Esophagus mucosa (tissue), 1 donor: ENCODE results near the gene TNKS2. TPM values are rescaled to one million over a fixed set of nuclear protein-coding genes. Genes with fewer than 3 reads are reported as not detected.
"Not testable (repeated sequence)": the region's sequence is repeated elsewhere in the genome, so short reads cannot be mapped to it uniquely, and the experiment has no call there.

ENCODE experiments used
- ATAC-seq: fragments of 200-7000 bp; cut with Tn5 transposase; one replicate; pipeline ENCODE4 v1.9.1; 2020
- total RNA-seq: library from RNA; stranded (reverse); gene quantifications from one replicate; pipeline ENCODE4 v1.2.4, GENCODE V29; 2023
- donor health status: DM: yes; HTN: yes; CAD: no.

Gene TNKS2
- total RNA-seq, 1 donor from 2014 or later, result 28.4 TPM

DNA sequence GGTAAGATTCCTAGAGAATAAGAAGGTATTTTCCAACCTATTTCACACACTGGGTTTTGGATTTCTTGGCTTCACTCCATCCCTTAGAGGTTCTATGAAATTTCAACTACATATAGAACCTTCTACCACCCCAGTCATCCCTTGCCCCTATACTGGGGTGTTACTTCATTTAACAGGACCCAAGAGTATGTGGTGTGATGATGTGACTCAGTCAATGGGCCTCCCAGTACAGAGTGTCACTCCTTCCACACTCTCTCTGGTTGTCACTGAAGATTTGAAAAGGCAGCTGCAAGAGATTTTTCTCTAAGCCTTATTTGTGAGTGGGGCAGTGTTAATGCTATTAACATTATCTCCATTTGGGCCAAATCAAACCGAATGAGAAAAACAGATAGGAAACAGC, 77.6 kb downstream of the TNKS2 start:
- ATAC-seq, result no peak

DNA sequence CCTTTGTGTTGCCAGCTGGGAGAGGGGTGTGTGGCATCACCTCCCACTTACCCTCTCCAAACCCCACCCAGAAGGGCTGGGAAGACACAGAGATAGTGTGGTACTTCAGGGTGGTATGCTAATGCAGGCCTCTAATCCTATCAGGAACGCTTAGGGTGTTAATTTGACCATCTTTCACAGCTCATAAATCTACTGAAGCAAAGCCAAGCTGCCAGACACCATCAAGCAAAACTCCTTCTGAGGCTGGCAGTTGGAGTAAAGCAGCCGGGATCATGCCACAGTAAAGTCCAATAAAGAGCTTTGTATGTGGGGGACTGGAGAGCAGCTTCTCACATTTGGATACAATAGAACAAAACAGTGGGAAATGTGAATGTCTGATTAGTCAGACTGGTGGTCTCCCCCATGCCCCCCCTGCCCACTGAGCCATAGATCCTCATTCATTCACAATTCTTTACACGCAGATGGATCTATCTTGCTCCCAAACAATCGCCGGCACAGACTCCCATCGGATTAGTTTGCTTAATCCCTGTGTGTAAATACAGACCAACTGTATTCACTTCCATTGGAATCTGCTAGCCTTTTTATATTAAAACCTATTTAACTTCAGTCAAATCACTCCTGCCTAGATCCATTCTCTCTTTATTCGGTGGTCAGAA, 81.4 kb downstream of the TNKS2 start:
- no peak for ATAC-seq

DNA sequence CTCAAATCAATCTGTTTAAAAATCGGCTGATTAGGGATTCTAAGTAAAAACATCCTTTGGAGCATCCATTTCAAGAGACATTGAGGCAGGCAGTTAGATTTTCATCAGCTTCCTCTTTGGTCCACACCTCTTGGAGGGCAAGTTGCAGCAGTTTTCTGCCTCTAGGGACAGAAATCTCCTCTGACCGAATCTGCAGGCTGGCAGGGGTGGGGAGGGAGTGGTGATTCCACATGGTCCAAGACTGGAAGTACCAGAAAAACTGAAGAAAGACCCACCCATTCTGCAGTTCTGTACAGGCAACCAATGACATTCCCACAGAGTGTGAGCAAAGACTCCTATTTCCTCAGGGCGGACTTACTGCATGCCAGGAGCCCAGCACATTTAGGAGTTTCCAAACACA, 82.1 kb downstream of the TNKS2 start:
- ATAC-seq, result peak; percentile 98

DNA sequence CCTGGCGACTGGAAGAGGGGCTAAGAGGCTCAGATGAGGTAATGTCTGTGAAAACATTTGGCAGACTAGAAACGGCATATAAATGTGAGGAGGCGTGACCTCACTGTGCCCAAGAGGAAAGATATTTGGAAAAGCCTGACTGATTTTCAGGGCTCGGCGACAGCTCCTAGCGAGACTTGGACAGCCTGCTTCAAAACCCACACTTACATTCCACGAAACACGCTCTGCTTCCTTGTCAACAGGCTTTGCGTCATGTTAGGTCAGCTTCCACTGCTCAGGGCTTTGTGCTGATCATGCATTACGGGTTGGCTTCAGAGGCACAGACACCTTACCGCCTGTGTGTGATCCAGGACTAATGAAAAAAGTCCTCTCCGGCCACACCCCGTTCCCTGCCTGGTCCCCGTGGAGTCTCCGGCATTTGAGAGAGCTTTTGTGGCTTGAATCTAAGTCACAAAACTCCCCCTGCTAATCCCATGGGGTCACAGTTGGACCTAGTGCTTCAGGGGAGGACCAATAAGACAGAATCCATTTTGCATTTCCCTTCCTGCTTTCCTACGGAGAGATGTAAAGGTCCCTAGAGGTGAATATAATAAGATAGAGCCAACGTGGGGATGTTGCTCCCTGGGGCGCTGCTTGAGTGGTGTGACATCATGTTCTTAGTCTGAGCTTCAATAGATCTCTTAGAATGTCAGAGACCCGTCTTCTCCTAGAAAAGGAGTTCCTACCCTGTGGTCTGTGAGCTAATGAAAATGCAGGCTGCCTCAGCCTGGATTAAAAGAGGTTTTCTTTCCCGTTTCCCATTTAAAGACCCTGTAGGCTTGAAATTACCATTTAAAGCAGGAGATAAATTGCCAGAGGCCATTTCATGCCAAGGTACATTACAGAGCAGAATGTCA, 85.6 kb downstream of the TNKS2 start:
- peak; percentile 80 for ATAC-seq

DNA sequence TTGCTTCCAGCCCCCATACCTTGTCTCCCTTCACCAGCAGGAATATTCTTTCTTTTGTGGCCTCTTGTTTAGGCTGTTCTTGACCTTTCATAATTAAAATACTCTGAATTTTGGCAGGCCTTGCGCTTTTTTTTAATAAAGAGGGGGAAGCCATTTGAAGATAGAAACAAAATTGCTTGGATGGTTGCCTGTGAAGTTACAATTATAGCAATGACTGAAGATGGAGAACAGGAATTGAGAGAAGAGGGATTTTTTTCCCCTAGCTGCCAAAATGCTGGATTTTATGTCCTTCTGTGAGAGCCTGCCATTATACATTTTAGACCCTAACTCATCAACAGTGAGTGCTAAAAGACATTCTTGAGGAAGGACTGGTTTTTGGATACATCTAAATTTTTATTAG, 86.3 kb downstream of the TNKS2 start:
- ATAC-seq, result no peak

DNA sequence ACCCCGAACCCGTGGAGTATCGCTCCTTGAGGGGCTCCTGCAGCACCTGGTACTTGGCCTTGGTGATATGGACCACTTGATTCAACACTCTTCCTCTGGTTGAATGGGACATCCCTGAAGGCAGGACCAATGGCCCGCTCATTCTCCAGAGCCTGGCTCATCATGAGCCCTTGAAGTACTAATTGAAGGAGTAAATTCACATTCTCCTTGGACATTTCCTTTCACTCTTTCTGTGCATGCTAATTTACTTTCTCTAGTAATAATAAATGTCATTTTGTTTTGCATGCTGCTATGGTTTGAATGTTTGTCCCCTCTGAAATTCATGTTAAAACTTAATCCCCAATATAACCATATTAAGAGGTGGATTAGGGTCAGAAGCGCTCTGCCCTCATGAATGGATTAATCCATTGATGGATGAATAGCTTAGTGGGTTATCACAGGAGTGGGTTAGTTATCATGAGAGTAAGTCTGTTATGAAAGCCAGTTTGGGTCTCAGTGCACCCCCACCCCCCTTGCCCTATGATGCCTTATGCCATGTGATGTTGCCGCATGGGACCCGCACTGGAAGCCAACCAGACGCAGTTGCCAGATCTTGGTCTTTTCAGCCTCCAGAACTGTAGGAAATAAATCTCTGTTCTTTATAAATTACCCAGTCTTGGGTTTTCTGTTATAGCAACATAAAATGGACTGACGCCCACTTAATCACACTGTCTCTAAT, 87.3 kb downstream of the TNKS2 start:
- no peak for ATAC-seq

DNA sequence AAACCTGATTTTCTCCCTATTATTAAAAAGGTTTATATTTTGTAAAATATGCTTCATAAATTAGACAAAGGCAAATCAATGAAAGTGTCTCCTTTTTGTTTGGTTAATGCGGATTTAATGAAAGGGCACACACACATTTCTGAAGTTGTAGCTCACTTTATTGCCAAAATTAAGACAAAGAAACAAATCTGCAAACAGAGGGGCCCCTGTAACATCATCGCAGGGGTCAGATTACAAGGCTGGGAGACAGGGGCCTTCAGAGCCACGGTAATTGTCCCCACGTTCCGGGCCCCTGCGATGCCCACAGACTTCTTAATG, 88.7 kb downstream of the TNKS2 start:
- ATAC-seq, result no peak

DNA sequence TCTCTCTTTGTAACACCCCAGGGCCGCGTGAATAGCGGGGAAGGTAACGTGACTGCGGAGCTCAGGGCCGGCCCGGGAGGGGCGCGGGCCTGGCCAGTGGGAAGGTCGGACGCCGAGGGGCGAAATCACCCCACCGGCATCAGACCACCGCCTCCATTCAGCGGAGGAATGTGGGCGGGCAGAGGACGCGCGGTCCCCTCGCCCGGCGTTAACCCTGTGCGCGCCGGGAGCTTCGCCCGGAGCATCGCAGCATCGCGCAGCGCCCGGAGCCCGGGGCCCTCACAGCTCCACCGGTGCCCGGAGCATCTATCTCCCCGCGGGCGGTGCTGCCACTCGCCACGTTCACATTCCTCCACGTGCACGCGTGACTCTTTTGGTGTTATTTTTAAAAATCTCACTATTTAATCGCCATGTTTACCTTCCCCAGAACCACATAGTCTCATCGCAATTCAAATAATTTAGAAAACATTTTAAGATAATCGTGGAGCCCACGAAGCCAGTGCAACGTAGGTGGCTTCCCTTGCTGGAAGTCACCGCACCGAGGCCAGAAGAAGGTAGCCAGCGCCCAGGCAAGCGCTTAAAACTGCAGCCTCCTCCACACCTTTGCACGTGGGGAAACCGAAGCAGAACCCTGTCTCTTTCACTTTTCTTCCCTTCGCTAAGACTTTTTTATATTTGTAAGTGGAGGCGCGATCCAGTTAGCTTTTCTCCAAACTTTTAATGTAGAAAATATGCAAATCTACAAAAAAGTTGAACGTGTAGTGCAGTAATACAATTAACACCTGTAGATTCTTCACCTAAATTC, 89.2 kb downstream of the TNKS2 start:
- peak; percentile 44 for ATAC-seq

DNA sequence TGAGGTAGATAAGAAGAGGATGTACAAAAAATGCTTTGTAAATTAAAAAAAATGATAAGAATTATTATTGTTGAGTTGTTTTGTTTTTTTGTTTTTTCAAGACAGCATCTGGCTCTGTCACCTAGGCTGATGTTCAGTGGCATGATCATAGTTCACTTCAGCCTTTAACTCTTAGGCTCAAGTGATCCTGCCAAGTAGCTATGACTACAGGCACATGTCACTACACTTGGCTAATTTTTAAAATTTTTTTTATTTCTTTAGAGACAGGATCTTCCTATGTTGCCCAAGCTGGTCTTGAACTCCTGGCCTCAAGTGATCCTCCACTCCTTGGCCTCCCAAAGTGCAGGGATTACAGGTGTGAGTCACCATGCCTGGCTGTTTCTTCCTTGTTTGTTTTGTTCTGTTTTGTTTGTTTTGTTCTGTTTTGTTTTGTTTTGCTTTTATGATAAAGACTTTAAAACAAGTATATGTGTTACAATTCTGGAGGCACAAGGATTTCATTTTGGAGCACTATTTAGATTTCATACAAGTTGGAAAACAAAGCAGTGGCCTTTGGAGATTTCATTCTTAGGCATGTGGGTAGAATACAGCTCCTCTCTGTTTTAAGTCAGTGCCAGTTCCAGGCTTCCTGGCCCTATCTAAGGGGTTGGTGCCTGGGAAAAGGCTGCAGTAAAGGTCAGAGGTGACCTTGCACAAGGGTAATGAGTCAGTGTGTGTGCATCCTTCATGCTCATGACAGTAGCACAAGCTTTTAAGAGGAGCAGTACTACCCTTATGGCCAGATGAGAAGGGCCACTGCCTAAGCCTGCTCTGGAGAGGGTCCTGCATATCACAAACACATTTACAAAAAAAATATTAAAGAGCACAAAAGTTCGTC, 93.1 kb downstream of the TNKS2 start:
- ATAC-seq, result peak; percentile 23

DNA sequence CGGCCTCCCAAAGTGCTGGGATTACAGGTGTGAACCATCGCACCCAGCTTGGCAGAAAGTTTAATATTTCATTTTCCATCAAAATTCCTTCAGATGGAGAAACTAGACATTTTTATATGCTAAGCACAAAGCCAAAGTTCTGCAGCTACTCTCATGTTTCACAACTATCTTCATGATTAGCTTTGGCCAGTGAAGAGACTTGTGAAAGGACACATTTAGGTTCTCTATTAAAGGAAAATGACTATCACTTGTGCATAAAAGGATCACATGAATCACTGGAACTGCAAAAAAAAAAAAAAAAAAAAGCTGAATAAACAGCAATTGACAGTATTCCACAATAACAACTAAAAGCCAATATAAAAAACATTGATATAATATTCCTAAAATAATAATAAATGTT, 94.8 kb downstream of the TNKS2 start:
- ATAC-seq, result no peak

DNA sequence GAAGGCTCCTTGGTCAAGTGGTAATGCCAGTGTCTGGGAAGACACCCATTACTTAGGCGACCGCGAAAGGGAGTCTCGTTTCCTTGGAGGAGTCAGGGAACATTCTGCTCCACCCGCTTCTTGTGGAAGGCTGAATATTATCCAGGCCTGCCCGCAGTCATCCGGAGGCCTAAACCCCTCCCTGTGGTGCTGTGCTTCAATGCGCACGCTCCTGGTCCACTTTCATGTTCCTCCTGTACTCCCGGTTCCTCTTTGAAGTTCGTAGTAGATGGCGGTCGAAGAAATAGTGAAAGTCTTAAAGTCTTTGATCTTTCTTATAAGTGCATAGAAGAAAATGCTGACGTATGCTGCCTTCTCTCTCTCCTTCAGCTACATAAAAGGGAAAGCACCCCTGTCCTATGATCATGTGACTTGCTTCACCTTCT, 96.0 kb downstream of the TNKS2 start:
- not testable (repeated sequence) for ATAC-seq

DNA sequence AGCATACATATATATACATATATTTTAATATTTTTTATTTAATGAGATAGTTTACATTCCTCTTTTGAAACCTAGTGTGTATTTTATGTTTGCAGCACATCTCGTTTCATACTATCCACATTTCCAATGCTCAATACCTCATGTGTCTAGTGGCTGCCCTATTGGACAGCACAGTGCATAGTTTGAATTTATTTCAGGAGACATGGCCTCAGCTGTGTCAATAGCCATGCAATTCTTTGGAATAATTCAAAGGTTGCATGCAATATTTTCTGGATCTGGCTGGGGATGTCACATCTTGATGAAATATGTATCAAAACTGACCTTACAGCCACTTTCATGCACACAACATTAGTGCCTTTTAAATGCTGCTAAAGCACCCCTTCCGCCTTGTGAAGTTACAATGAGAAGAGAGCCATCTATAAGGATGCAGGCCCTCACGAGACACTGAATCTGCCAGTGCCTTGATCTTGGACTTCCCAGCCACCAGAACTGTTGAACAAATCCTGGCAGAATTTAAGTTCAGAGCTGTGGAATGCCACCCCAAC, 98.1 kb downstream of the TNKS2 start:
- ATAC-seq, result no peak

DNA sequence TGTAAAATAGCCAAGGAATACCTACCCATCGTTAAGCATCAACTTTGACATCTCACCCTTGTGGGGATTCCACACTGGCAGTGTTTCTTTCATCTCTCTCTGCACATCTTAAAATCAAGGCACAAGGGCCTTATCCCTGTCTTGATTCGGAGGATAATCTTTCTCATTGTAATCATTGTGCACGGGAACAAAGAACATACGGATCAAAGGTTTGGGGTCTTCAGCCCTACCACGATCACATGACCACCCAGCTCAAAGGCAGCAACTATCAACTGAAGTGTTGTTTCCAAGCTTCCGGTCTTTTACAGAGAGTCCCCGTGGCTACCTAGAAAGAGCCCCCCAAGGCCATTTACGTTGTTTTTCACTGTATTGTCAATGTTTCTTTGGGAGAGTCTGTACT, 99.2 kb downstream of the TNKS2 start:
- no peak for ATAC-seq

DNA sequence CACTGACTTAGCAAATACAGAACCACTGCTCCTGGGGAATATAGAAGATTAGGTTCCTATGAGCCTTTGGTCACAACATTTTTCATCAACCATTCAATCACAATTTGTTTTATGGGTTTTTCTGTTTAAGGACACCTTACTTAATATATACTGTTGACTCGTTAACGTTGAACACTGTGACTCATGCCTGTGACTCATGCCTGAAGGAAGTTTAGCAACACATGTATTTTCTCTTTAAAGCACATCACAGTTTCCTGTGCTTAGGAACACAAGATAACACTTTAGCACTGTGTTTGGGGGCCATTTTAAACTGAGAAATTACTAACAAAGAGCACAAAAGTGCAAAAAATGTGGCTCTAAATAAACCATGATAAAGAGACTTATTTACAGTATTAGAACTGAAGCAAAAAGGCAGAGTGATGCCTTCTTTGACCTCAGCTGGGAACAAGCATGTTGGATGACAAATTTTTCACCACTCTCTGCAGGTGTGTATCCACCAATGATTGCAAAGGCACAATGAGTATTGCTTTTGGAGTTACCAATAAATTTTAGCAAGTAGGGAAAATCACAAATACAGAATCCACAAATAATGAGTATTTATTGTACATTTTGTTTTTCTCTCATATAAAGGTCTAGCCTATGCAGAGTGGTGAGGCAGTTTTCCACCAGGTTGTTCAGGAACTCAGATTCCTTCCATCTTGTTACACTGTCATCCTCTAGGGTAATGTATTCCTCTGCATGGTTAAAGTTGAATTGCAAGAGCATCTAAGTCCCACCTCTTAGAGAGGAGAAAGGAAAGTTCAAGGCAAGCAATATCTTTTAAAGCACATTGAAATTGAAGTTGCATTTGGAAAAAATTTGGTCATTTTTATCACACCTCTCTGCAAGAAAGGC, 103.8 kb downstream of the TNKS2 start:
- ATAC-seq, result peak; percentile 96

DNA sequence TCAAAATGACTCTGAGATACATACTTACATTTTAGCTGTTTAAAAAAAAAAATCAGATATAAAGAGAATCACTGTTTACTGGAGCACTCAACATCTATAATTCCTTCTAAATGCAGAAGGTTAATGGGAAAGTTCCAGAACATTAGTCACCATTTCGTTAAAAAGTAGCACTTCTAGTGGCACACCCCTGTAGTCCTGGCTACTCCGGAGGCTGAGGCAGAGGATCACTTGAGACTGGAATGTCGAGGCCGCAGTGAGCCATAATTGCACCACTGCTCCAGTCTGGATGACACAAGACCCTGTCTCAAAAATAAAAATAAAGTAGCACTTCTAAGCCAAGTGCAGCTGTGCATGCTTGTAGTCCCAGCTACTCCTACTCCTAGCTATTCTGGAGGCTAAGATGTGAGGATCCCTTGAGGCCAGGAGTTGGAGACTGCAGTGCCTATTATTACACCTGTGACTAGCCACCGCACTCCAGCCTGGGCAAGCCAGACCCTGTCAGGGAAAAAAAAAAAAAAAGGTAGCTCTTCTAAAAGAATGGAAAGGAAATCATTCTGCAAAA, 108.9 kb downstream of the TNKS2 start:
- ATAC-seq, result no peak

DNA sequence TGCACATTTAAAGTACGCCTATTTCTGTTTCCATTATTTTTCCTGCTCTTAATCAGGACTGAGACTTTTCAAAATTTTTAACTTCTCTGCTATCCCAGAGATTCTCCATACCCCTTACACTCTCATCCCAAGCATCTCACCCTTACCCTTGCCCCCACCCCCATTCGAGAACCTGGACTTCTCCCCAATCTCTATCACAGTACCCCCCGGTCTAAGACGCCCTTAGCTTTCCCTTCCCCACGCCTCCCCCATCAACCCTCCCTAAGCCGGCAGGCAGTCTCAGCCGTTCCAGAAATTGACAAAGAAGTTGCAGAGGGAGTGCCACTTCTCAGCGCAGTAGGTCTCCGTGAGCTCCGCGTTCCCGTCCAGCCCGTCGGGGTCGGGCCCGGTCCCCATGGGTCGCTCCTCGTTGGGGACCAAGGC, 109.7 kb downstream of the TNKS2 start:
- ATAC-seq, result peak; percentile 29

DNA sequence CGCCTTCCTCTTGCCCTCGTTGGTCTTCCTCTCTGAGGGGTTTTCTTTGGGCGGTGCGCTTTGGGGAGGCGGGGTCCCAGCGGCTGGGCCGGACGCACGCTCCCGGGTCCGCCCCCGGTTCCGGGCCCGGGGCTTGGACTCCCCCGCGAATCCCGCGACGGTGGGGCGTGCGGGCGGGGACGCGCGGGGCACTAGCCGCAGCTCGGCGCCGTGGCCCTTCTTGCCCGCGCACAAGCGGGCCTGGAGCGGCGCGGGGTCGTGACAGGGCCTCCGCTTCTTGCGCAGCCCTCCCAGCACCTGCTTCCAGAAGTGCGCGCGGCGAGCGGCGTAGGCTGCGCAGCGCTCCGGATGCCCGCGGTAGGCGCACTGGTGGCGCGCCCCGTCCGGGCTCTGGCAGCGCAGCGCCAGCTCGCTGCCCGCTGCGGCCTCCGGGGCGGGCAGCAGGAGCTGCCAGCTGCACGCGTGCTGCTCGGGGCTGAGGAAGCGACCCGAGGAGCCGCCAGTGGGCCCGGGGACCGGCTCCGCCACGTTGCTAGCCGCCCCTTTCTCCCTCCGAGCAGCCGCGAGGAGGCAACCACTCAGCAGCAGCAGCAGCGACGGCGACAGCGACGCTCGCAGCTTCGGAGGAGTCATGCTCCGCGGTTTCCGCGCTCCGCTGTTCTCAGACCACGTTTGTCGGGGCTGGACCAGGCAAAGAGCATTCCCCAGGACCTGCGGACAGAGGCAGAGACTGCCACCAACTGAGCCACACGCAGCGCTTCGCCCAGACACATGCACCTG, 110.3 kb downstream of the TNKS2 start:
- ATAC-seq, result peak; percentile 86

DNA sequence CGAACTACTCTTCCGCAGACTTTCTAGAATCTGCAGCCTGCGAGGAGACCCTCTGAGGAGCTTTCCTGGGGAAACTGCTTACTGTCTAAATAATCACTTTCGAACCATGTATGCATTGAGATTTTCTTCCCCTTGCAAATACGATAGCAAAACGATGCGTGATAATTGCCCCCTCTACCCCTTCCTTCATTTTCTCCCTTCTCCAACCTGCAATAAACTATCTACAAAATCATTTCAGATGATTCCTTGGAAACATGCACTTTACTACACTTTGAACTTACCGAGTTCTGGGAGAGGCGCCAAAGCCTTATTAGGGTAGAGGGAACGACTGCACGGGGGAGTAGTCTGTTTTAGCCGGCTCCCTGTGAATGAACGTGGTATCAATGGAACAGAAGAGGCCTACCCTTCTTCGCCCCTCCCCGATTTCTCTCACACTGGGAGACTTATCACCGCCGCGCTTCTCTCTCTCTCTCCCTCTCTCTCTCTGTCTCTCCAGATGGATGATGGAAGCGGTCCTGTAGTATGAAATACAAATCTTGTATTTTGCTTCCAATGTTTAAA, 111.0 kb downstream of the TNKS2 start, which contains the start of gene FGFBP3:
TSS of gene FGFBP3 (minus strand) at position 370 of the 561 bp plus-strand sequence. CDS start 517 bp downstream, outside the sequence.
- ATAC-seq, result no peak

DNA sequence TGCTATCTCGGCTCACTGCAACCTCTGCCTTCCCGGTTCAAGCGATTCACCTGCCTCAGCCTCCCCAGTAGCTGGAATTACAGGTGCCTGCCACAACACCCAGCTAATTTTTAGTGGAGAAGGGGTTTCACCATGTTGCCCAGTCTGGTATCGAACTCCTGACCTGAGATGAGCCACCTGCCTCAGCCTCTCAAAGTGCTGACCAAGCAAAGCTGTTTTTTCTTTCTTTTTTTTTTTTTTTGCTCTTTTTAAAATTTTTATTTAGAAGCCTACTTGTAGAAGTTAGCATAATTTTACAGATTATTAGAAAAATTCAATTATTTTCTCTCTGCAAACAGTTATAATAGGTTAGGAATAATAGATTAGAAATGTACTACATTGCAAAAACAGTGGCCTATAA, 112.2 kb downstream of the TNKS2 start:
- no peak for ATAC-seq
